Measurements from ENCODE around the gene PPP6R1. TPM values are rescaled to one million over a fixed set of nuclear protein-coding genes. Genes with fewer than 3 reads are reported as not detected.

PPP6R1 gene
- total RNA-seq, 4 donors from 2014 or later, result 29.4 to 47.9 (median 37.5) TPM

DNA sequence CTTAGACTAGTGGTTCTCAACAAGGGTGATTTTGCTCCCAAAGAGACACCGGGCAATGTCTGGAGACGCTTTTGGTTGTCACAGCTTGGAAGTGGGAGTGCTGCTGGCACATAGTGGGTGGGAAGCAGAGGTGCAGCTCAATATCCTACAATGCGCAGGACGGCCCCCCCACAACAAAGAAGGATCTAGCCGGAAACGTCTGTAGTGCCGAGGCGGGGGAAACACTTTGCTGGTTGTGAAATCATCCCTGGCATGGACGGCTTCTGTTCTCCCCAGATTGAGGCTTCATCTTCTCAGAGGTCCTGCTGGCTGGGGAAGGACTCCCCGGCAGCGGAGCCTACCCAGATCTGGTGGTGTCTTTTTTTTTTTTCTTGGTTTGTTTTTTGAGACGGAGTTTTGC is 65.3 kb downstream of the PPP6R1 start:
- 69 to 83% methylated on average over 12 of the region's 12 CpGs for WGBS, 2 donors
- DNase-seq (ENCODE audit: low spot score in 2 of 2), result no peak
- intact Hi-C loops (cut with DNase I; ENCODE audit: low total_unique reads), result no loop called here
- no peak overlapping the region for H3K4me3 ChIP-seq (ENCODE audit: low read depth, poor library complexity, severe bottlenecking)
- no peak for TF ChIP-seq POLR2A (IDR thresholded peaks at IDR 0.05)
- TF ChIP-seq, protein P1, sequence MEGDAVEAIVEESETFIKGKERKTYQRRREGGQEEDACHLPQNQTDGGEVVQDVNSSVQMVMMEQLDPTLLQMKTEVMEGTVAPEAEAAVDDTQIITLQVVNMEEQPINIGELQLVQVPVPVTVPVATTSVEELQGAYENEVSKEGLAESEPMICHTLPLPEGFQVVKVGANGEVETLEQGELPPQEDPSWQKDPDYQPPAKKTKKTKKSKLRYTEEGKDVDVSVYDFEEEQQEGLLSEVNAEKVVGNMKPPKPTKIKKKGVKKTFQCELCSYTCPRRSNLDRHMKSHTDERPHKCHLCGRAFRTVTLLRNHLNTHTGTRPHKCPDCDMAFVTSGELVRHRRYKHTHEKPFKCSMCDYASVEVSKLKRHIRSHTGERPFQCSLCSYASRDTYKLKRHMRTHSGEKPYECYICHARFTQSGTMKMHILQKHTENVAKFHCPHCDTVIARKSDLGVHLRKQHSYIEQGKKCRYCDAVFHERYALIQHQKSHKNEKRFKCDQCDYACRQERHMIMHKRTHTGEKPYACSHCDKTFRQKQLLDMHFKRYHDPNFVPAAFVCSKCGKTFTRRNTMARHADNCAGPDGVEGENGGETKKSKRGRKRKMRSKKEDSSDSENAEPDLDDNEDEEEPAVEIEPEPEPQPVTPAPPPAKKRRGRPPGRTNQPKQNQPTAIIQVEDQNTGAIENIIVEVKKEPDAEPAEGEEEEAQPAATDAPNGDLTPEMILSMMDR (IDR thresholded peaks at IDR 0.05), result no peak

DNA sequence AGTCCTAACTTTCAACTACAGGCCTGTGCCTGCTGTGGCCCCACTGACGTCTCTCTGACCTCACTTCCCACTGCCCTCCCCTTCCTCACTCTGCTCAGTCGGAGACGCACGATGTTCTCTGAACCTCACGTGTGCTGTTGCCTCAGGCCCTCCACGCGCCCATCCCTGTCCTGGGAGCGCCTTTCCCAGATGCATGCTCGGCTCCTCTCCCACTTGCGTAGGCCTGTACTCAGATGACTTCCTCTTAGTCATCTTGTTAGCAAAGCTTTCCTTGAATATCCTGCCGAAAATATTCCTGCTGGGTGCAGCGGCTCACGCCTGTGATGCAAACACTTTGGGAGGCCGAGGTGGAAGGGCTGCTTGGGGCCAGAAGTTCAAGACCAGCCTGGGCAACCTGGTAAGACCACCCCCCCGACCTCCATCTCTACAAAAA is 69.4 kb downstream of the PPP6R1 start:
- 24 to 37% methylated on average over 15 of the region's 15 CpGs for WGBS, 2 donors
- TF ChIP-seq, protein P1 (IDR thresholded peaks at IDR 0.05), result no peak
- no peak for TF ChIP-seq POLR2A (IDR thresholded peaks at IDR 0.05)
- intact Hi-C loops (cut with DNase I; ENCODE audit: low total_unique reads), result no loop called here
- H3K4me3 ChIP-seq (ENCODE audit: low read depth, poor library complexity, severe bottlenecking), result no peak overlapping the region
- peak; percentile 84 to 93 for DNase-seq (ENCODE audit: low spot score in 2 of 2)

DNA sequence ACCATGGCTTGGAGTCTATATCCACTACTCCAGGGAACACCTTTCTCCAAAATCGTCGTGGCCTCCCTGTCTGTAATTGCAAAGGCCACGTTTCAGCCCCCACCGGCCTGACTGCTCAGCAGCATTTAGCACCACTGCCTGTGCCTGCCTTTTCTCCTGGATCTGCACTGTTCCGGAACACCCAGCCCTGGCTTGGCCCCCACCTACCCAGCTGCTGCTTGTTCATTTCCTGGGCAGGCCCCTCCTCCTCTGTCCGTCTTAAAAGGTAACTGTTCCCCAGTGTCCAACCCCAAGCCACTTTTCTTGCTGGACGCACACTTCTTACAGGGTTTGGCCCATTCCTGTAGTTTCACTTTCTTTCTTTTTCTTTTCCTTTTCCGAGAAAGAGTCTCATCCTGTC is 70.2 kb downstream of the PPP6R1 start:
- 56 to 59% methylated on average over 8 of the region's 8 CpGs for WGBS, 2 donors
- no peak overlapping the region for H3K4me3 ChIP-seq (ENCODE audit: low read depth, poor library complexity, severe bottlenecking)
- intact Hi-C loops (cut with DNase I; ENCODE audit: low total_unique reads), result no loop called here
- no peak for DNase-seq (ENCODE audit: low spot score in 2 of 2)
- TF ChIP-seq POLR2A (IDR thresholded peaks at IDR 0.05), result no peak
- TF ChIP-seq, protein P1 (IDR thresholded peaks at IDR 0.05), result no peak

DNA sequence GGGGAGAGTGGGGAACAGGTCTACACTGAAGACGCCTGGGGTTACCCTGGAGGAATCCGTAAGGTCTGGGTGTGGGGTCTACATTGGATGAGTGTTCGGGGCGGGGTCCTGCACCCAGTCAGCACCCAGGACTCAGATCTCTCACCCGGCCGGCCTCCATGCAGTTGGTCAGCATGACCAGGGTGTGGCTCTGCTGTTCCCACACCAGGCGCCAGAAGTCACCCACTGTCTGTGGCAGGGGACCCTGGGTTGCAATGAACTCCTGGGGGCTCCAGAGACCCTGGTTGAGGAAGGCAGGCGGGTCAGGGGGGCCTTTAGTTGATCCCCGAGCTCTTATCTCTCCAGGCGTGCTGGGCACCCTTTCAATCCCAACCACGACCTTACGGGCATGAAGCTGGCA is 72.7 kb downstream of the PPP6R1 start:
- intact Hi-C loops (cut with DNase I; ENCODE audit: low total_unique reads), result no loop called here
- TF ChIP-seq, protein P1 (IDR thresholded peaks at IDR 0.05), result no peak
- no peak for TF ChIP-seq POLR2A (IDR thresholded peaks at IDR 0.05)

DNA sequence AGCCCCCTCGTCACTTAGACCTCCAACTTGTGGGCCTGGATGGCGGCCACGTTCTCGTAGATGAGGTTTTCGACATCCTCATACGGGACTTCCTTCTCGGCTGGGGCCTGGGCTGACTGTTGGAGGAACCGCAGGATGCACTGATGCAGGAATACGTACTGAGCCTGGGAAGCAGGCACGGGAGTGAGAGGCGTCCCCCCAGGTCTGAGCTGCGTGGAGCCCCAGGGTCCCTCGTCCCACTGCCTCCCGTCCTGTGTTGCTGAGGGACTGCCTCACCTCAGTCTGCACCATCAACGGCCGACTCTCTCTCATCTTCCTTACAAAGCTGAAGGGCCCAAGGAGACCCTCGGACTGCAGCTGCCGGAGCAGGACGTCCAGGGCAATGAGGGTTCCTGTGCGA is 77.1 kb downstream of the PPP6R1 start:
- no peak overlapping the region for H3K4me3 ChIP-seq (ENCODE audit: low read depth, poor library complexity, severe bottlenecking)
- WGBS, 2 donors, result 72 to 77% methylated on average over 19 to 20 of the region's 20 CpGs
- TF ChIP-seq, protein P1 (IDR thresholded peaks at IDR 0.05), result no peak
- TF ChIP-seq POLR2A (IDR thresholded peaks at IDR 0.05), result no peak
- DNase-seq (ENCODE audit: low spot score in 2 of 2), result no peak
- intact Hi-C loops (cut with DNase I; ENCODE audit: low total_unique reads), result no loop called here

More for the DNA sequence above, 72.7 kb downstream of the PPP6R1 start:
- H3K4me3 ChIP-seq (ENCODE audit: low read depth, poor library complexity, severe bottlenecking), result no peak overlapping the region
- no peak for DNase-seq (ENCODE audit: low spot score in 2 of 2)
- WGBS, 2 donors, result 76 to 87% methylated on average over 12 of the region's 12 CpGs

Small RNAs within 50 kb of the gene (microRNA-seq; reads per million reads assigned to microRNA genes)
- gene MIR6802 (ENCODE audit: borderline number of aligned reads in 1 of 2, borderline replicate concordance in 2 of 2) (0 to 0.57 reads per million in 2 donors), gene MIR6803 (ENCODE audit: borderline number of aligned reads in 1 of 2, borderline replicate concordance in 2 of 2) (2.8 to 3.4 reads per million in 2 donors), gene MIR6804 (ENCODE audit: borderline number of aligned reads in 1 of 2, borderline replicate concordance in 2 of 2) (0 to 0.68 reads per million in 2 donors)

Other genes with a start within 250 kb of the PPP6R1 start
- 1 to 10 TPM in 2 of 4 donors, under 1 TPM in 2; 0.49 to 8.5 (median 1.3) TPM for gene GP6, start 220.8 kb downstream of the PPP6R1 start, total RNA-seq
- gene RDH13, start 195.9 kb downstream of the PPP6R1 start, total RNA-seq, result 100 to 1,000 TPM in 3 of 4 donors, 10 to 100 TPM in 1; 93.2 to 146 (median 134) TPM
- gene EPS8L1, start 183.1 kb downstream of the PPP6R1 start, total RNA-seq, result 100 to 1,000 TPM; 394 to 678 (median 540) TPM
- gene PPP1R12C, start 141.4 kb downstream of the PPP6R1 start, total RNA-seq, result 100 to 1,000 TPM in 1 of 4 donors, 10 to 100 TPM in 3; 55.5 to 103 (median 79.4) TPM
- 10 to 100 TPM; 24.0 to 56.1 (median 42.6) TPM for gene TNNT1, start 109.8 kb downstream of the PPP6R1 start, total RNA-seq
- gene TNNI3, start 101.3 kb downstream of the PPP6R1 start, total RNA-seq, result 1 to 10 TPM in 2 of 4 donors, not detected in 2; 1.4 to 2.8 TPM
- 10 to 100 TPM in 1 of 4 donors, 1 to 10 TPM in 1, under 1 TPM in 2; 0.71 to 10.3 (median 0.99) TPM for gene DNAAF3, start 92.4 kb downstream of the PPP6R1 start, total RNA-seq
- gene SYT5, start 78.7 kb downstream of the PPP6R1 start, total RNA-seq, result under 1 TPM in 3 of 4 donors, not detected in 1; 0.10 to 0.65 (median 0.26) TPM
- gene PTPRH, start 49.5 kb downstream of the PPP6R1 start, total RNA-seq, result 1 to 10 TPM in 1 of 4 donors, under 1 TPM in 3; 0.22 to 1.3 (median 0.52) TPM
- 1 to 10 TPM; 1.1 to 2.4 (median 1.6) TPM for gene TMEM86B, start 30.3 kb downstream of the PPP6R1 start, total RNA-seq
- gene HSPBP1, start 21.1 kb upstream of the PPP6R1 start, total RNA-seq, result 10 to 100 TPM; 17.8 to 35.5 (median 25.6) TPM
- gene BRSK1, start 25.0 kb upstream of the PPP6R1 start, total RNA-seq, result 1 to 10 TPM in 1 of 4 donors, under 1 TPM in 1, not detected in 2; 0.44 to 4.6 TPM
- under 1 TPM in 1 of 4 donors, not detected in 3; 0.58 TPM for gene TMEM150B, start 66.3 kb upstream of the PPP6R1 start, total RNA-seq
- 10 to 100 TPM; 16.5 to 25.4 (median 20.3) TPM for gene KMT5C, start 80.9 kb upstream of the PPP6R1 start, total RNA-seq
- 1 to 10 TPM in 1 of 4 donors, under 1 TPM in 2, not detected in 1; 0.42 to 1.1 (median 0.49) TPM for gene COX6B2, start 95.7 kb upstream of the PPP6R1 start, total RNA-seq
- not detected for gene GARIN5B, start 104.2 kb upstream of the PPP6R1 start, total RNA-seq
- gene IL11, start 111.4 kb upstream of the PPP6R1 start, total RNA-seq, result under 1 TPM in 3 of 4 donors, not detected in 1; 0.23 to 0.68 (median 0.46) TPM
- not detected for gene TMEM190, start 117.8 kb upstream of the PPP6R1 start, total RNA-seq
- 10 to 100 TPM; 32.2 to 61.6 (median 47.5) TPM for gene TMEM238, start 125.3 kb upstream of the PPP6R1 start, total RNA-seq
- 100 to 1,000 TPM; 466 to 875 (median 590) TPM for gene RPL28, start 126.9 kb upstream of the PPP6R1 start, total RNA-seq
- 10 to 100 TPM in 1 of 4 donors, 1 to 10 TPM in 3; 6.2 to 14.6 (median 9.2) TPM for gene UBE2S, start 148.8 kb upstream of the PPP6R1 start, total RNA-seq
- under 1 TPM in 1 of 4 donors, not detected in 3; 0.10 TPM for gene SHISA7, start 184.3 kb upstream of the PPP6R1 start, total RNA-seq
- 10 to 100 TPM; 31.0 to 73.1 (median 66.4) TPM for gene ISOC2, start 202.6 kb upstream of the PPP6R1 start, total RNA-seq
- gene C19orf85, start 205.7 kb upstream of the PPP6R1 start, total RNA-seq, result not detected
- gene ZNF628, start 217.6 kb upstream of the PPP6R1 start, total RNA-seq, result 10 to 100 TPM in 3 of 4 donors, 1 to 10 TPM in 1; 5.4 to 17.9 (median 12.2) TPM
- gene NAT14, start 226.2 kb upstream of the PPP6R1 start, total RNA-seq, result 1 to 10 TPM; 2.5 to 5.3 (median 4.1) TPM
- gene SSC5D, start 229.4 kb upstream of the PPP6R1 start, total RNA-seq, result 1 to 10 TPM in 3 of 4 donors, under 1 TPM in 1; 0.64 to 6.2 (median 3.0) TPM

All from lower leg skin (tissue), 4 donors.